Hepatocyte (in vitro differentiated cells): ENCODE measurements around the gene MCOLN3.

ENCODE experiments used
- EZH2phosphoT487 ChIP-seq: fragments of 200-600 bp; sonication (generic); IDR thresholded peaks from one replicate; pipeline ENCODE4 v1.6.1; 2018; ENCODE audit warnings: antibody characterized with exemption, mild to moderate bottlenecking, low read depth, moderate library complexity; ENCODE audit not compliant: unreplicated experiment, severe bottlenecking
- TF ChIP-seq, protein P1 (sequence below): fragments of 200-600 bp; sonication (generic); IDR thresholded peaks from 2 replicates; pipeline ENCODE4 v1.5.1; 2016; ENCODE audit warnings: antibody characterized with exemption, mild to moderate bottlenecking; ENCODE audit not compliant: poor library complexity

DNA sequence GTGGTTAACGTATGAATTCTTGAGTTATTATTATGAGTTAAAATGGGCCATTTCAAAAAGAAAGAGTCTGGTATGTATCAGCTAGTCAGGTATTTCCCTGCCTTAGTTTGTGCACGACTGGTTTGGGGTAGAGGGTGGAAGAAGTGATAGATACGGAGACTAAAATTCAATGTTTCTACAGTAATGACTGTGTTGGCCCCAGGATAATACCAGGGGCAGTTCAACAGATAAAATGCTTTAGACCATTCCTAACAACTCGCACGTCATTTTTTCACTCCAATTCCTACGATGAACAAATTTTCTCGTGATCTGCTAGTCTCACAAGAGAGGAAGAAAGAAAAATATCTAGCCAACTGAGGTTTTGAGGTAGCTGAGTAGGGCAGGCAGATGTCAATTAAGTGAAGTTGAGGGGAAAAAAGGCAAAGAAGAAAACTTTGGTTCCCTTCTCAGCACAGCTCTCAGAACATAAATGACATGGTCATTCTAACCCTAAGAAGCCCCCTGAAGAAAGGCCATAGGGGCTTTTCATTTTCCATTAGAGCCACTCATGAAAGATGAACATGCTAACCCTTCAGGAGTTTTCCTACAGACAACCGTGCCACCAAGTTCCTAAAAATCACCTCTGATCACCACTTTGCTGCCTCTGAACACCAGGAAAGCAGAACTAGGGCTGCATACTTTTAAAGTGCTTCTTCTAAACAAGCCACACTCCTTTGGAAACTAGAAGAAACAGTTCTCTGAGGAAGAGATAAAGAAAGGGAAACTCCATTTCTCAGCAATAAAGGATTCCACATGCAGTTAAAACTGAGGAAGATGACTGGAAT is 57.0 kb downstream of the MCOLN3 start:
- TF ChIP-seq, protein P1, sequence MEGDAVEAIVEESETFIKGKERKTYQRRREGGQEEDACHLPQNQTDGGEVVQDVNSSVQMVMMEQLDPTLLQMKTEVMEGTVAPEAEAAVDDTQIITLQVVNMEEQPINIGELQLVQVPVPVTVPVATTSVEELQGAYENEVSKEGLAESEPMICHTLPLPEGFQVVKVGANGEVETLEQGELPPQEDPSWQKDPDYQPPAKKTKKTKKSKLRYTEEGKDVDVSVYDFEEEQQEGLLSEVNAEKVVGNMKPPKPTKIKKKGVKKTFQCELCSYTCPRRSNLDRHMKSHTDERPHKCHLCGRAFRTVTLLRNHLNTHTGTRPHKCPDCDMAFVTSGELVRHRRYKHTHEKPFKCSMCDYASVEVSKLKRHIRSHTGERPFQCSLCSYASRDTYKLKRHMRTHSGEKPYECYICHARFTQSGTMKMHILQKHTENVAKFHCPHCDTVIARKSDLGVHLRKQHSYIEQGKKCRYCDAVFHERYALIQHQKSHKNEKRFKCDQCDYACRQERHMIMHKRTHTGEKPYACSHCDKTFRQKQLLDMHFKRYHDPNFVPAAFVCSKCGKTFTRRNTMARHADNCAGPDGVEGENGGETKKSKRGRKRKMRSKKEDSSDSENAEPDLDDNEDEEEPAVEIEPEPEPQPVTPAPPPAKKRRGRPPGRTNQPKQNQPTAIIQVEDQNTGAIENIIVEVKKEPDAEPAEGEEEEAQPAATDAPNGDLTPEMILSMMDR = no peak
- TF ChIP-seq EZH2phosphoT487 = no peak
